A673 (cell line): Measurements from ENCODE around the gene HES5. TPM values are rescaled to one million over a fixed set of nuclear protein-coding genes. Genes with fewer than 3 reads are reported as not detected.

Experiments used
- BruUV-seq: library from RNA; stranded (reverse); fragments of 400-500 nt; replicated peaks from 2 replicates; lab custom pipeline; 2021; lab: Mats Ljungman, UMichigan
- CTCF ChIA-PET: fragments of 300-600 bp; sonication (Branson Sonifier 250); formaldehyde crosslinking; loops from one replicate; lab custom pipeline; 2022; ENCODE audit warnings: antibody characterized with exemption; lab: Charles Lee
- POLR2A ChIA-PET: fragments of 300-600 bp; sonication (Branson Sonifier 250); formaldehyde crosslinking; loops from one replicate; lab custom pipeline; 2022; ENCODE audit warnings: antibody characterized with exemption; ENCODE audit not compliant: low non-redundant PET; lab: Charles Lee
- DNase-seq: peaks from one replicate; pipeline ENCODE4 v3.0.0-alpha.2; 2015; ENCODE audit warnings: low spot score
- H3K27ac ChIP-seq: fragments of 200-600 bp; sonication (generic); 2 replicates; pipeline ENCODE4 v1.5.1; 2016; ENCODE audit warnings: mixed run types, low read depth, mild to moderate bottlenecking, mixed read lengths, antibody characterized with exemption, low read length; ENCODE audit not compliant: poor library complexity, severe bottlenecking
- H3K27me3 ChIP-seq: fragments of 200-600 bp; sonication (generic); replicated peaks from 2 replicates; pipeline ENCODE4 v1.6.1; 2017; ENCODE audit warnings: mixed run types, low read depth, mild to moderate bottlenecking, mixed read lengths, antibody characterized with exemption, low read length; ENCODE audit not compliant: insufficient read depth, poor library complexity
- H3K36me3 ChIP-seq: fragments of 200-600 bp; sonication (generic); 2 replicates; pipeline ENCODE4 v1.6.1; 2016; ENCODE audit warnings: mixed run types, mild to moderate bottlenecking, mixed read lengths, antibody characterized with exemption, low read length; ENCODE audit not compliant: insufficient read depth, poor library complexity, severe bottlenecking
- H3K4me1 ChIP-seq: fragments of 200-600 bp; sonication (generic); 2 replicates; pipeline ENCODE4 v1.6.1; 2017; ENCODE audit warnings: mixed run types, mild to moderate bottlenecking, mixed read lengths, antibody characterized with exemption, low read length; ENCODE audit not compliant: insufficient read depth, poor library complexity, severe bottlenecking
- H3K4me3 ChIP-seq: fragments of 200-600 bp; sonication (generic); 2 replicates; pipeline ENCODE4 v1.5.1; 2016; ENCODE audit warnings: low read depth, mixed run types, mild to moderate bottlenecking, mixed read lengths, low read length; ENCODE audit not compliant: poor library complexity, severe bottlenecking
- H3K9me3 ChIP-seq: fragments of 200-600 bp; sonication (generic); 2 replicates; pipeline ENCODE4 v1.6.1; 2016; ENCODE audit warnings: mixed run types, low read depth, mild to moderate bottlenecking, mixed read lengths, antibody characterized with exemption, low read length; ENCODE audit not compliant: poor library complexity, severe bottlenecking
- EZH2 ChIP-seq: fragments of 200-600 bp; sonication (generic); IDR thresholded peaks from 2 replicates; pipeline ENCODE4 v1.6.1; 2017; ENCODE audit warnings: borderline replicate concordance, low read depth, mild to moderate bottlenecking, mixed read lengths, antibody characterized with exemption, low read length; ENCODE audit not compliant: poor library complexity, severe bottlenecking
- intact Hi-C: fragments of 100-400 bp; cut with micrococcal nuclease; formaldehyde crosslinking; loops from one replicate; pipeline ENCODE4 v1.10.0; 2022; ENCODE audit not compliant: unreplicated experiment
- total RNA-seq: library from RNA; stranded (reverse); gene quantifications from 2 replicates; pipeline ENCODE4 v1.2.3, GENCODE V29; 2021
- TF ChIP-seq, protein P1 (sequence below): fragments of 300-800, 200-600 bp; sonication (generic); conservative IDR thresholded peaks from 2 replicates; pipeline ENCODE4 v1.5.1; 2017; ENCODE audit warnings: low read depth, mild to moderate bottlenecking, antibody characterized with exemption, low read length, moderate library complexity, mixed read lengths

HES5 gene
- total RNA-seq, 1 experiment from 2014 or later, result not detected

DNA sequence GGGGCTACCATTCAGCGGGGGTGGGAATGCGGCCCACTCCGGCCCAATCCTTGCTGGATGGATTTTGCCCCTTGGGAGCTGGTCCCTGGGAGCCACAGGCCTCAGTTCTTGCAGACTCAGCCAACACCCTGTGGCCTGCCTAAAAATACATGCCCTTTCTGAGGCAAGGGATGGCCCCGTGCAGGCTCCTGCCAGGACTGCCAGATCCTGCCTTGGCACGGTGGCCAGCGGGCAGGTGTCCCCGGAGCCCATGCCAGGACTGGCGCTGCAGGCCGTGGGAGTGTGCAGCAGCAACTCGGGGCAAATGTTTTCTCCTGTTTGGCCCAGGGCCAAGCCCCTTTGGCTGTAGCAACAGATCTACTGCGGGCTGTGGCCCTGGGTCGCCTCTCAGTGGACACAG lies 2.0 kb downstream of the HES5 start:
- H3K27me3 ChIP-seq, result peaks cover 44% of the 10 kb centered on the region
- H3K36me3 ChIP-seq, result peaks cover 4% of the 10 kb centered on the region
- no TSS peak for BruUV-seq
- peaks cover 11% of the 10 kb centered on the region for H3K4me1 ChIP-seq
- no peak overlapping the region for H3K4me3 ChIP-seq
- intact Hi-C loops, result no loop called here
- no peak overlapping the region for H3K27ac ChIP-seq
- no peaks in the 10 kb centered on the region for H3K9me3 ChIP-seq
- TF ChIP-seq, protein P1, sequence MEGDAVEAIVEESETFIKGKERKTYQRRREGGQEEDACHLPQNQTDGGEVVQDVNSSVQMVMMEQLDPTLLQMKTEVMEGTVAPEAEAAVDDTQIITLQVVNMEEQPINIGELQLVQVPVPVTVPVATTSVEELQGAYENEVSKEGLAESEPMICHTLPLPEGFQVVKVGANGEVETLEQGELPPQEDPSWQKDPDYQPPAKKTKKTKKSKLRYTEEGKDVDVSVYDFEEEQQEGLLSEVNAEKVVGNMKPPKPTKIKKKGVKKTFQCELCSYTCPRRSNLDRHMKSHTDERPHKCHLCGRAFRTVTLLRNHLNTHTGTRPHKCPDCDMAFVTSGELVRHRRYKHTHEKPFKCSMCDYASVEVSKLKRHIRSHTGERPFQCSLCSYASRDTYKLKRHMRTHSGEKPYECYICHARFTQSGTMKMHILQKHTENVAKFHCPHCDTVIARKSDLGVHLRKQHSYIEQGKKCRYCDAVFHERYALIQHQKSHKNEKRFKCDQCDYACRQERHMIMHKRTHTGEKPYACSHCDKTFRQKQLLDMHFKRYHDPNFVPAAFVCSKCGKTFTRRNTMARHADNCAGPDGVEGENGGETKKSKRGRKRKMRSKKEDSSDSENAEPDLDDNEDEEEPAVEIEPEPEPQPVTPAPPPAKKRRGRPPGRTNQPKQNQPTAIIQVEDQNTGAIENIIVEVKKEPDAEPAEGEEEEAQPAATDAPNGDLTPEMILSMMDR, result no peak
- no peak for TF ChIP-seq EZH2
- ChIA-PET CTCF (no interaction called here), POLR2A (no interaction called here)
- DNase-seq, result no peak

DNA sequence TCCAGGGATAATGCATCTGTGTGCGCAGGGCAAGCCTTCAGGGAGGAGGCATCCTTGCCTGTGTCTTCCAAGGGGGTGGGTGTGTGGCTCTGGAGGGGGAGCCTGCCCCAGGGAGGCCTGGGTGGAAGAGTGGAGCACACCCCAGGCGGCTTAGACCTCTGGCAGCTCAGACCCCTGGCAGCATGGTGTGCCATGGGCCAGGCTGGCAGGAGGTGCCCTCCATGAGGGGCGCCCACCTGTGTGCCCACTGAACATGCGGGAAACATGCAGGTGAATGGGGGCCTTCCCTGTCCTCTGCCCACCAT lies 2.6 kb downstream of the HES5 start:
- H3K4me3 ChIP-seq, result no peak overlapping the region
- peaks cover 4% of the 10 kb centered on the region for H3K36me3 ChIP-seq
- no peak for DNase-seq
- CTCF ChIA-PET, result no interaction called here
- H3K9me3 ChIP-seq, result no peaks in the 10 kb centered on the region
- no peak overlapping the region for H3K27ac ChIP-seq
- H3K27me3 ChIP-seq, result peaks cover 41% of the 10 kb centered on the region
- intact Hi-C loops, result no loop called here
- peaks cover 11% of the 10 kb centered on the region for H3K4me1 ChIP-seq
- no TSS peak for BruUV-seq
- TF ChIP-seq, protein P1, result no peak
- no peak for TF ChIP-seq EZH2
- POLR2A ChIA-PET, result no interaction called here

DNA sequence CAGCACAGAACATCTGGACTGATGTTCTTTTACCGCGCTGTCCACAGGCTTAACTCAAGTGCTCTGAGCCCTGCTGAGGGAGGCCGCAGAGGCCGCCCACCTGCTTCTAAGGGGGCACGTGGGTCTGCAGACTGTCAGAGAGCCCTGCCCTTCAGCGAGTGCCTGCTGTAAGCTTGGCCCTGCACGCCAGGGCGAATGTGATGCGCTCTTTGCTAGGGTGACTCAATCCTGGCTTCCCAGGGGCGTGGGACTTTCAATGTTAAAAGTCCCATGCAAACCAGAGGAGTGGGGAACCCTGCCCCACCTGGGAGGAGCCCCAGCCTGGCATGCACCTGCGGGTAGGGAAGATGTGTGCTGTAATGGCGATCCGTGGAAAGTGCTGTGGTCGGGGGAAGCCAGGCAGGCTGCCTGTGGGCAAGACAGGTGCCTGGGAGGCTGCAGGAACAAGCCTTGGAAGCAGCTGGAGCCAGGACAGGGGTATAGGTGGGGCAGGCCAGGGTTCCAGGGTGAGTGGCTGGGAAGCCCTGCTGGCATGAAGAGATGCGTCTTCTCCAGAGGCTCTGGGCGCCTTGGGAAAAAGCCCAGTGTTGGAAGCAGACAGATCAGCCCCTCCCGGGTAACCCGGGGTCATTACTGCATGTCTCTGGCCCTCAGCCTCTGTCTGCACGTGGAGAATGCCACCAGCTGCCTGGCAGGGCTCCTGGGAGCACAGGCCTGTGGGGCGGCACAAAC lies 3.1 kb downstream of the HES5 start:
- DNase-seq, result no peak
- ChIA-PET CTCF (interaction anchor here (0.7 to 1.0 kb wide), 2 partner anchors 8 to 19 kb away, joined by 4 to 5 read pairs; no protein-coding TSS in a partner anchor), POLR2A (interaction anchor here (0.7 to 0.9 kb wide), 2 partner anchors 19 to 319 kb away, joined by 3 to 4 read pairs; no protein-coding TSS in a partner anchor)
- TF ChIP-seq EZH2, result no peak
- TF ChIP-seq, protein P1, result no peak
- Histone ChIP-seq H3K4me1 (peaks cover 11% of the 10 kb centered on the region), H3K9me3 (no peaks in the 10 kb centered on the region), H3K36me3 (peaks cover 4% of the 10 kb centered on the region), H3K27ac (no peak overlapping the region), H3K4me3 (peak overlapping the region; percentile 99), H3K27me3 (peaks cover 41% of the 10 kb centered on the region)
- no TSS peak for BruUV-seq
- intact Hi-C loops, result no loop called here
